ENCODE data around the gene EIF3D.

EIF3D gene

GRCh38 chr22:36560001-36560400 lies 31.0 kb upstream of the EIF3D start:
- POLR2A ChIA-PET, result no interaction called here
- CTCF ChIA-PET, result interaction anchor here (1.9 kb wide), 1 partner anchor 296 kb away, joined by 6 read pairs; no protein-coding TSS in a partner anchor
- no peak overlapping the region for H3K4me3 ChIP-seq (ENCODE audit: low read depth, low read length)
- DNase-seq (ENCODE audit: low read depth, low spot score), result no peak
- TF ChIP-seq CTCF (IDR thresholded peaks at IDR 0.05; ENCODE audit: insufficient read depth, low read length, missing control alignments), result no peak

GRCh38 chr22:36554098-36554497 lies 25.1 kb upstream of the EIF3D start:
- no peak overlapping the region for H3K4me3 ChIP-seq (ENCODE audit: low read depth, low read length)
- no peak for TF ChIP-seq CTCF (IDR thresholded peaks at IDR 0.05; ENCODE audit: insufficient read depth, low read length, missing control alignments)
- DNase-seq (ENCODE audit: low read depth, low spot score), result no peak
- CTCF ChIA-PET, result interaction anchor here (1.7 to 2.9 kb wide), 3 partner anchors 8 to 302 kb away, joined by 3 to 13 read pairs (median 5); no protein-coding TSS in a partner anchor
- POLR2A ChIA-PET, result no interaction called here

- TF ChIP-seq CTCF (IDR thresholded peaks at IDR 0.05; ENCODE audit: insufficient read depth, low read length, missing control alignments), result no peak
- ChIA-PET CTCF (interaction anchor here (0.6 to 2.8 kb wide), 5 partner anchors 9 to 305 kb away, joined by 3 to 18 read pairs (median 5); no protein-coding TSS in a partner anchor), POLR2A (interaction anchor here (0.9 kb wide), 1 partner anchor 223 kb away, joined by 5 read pairs; no protein-coding TSS in a partner anchor)
- no peak overlapping the region for H3K4me3 ChIP-seq (ENCODE audit: low read depth, low read length)
- no peak for DNase-seq (ENCODE audit: low read depth, low spot score)
These were observed 23.3 kb upstream of the EIF3D start for GRCh38 chr22:36552289-36552688.

GRCh38 chr22:36550701-36551495 lies 21.9 kb upstream of the EIF3D start:
- H3K4me3 ChIP-seq (ENCODE audit: low read depth, low read length), result no peak overlapping the region
- no peak for TF ChIP-seq CTCF (IDR thresholded peaks at IDR 0.05; ENCODE audit: insufficient read depth, low read length, missing control alignments)
- DNase-seq (ENCODE audit: low read depth, low spot score), result no peak
- ChIA-PET POLR2A (no interaction called here), CTCF (interaction anchor here (2.1 to 2.8 kb wide), 2 partner anchors 223 to 306 kb away, joined by 10 to 18 read pairs; no protein-coding TSS in a partner anchor)

GRCh38 chr22:36549033-36549432 lies 20.1 kb upstream of the EIF3D start:
- no peak for DNase-seq (ENCODE audit: low read depth, low spot score)
- POLR2A ChIA-PET, result no interaction called here
- CTCF ChIA-PET, result interaction anchor here (0.9 to 1.9 kb wide), 3 partner anchors 225 to 307 kb away, joined by 3 to 9 read pairs (median 4); no protein-coding TSS in a partner anchor

More at GRCh38 chr22:36549033-36549432, 20.1 kb upstream of the EIF3D start:
- no peak for TF ChIP-seq CTCF (IDR thresholded peaks at IDR 0.05; ENCODE audit: insufficient read depth, low read length, missing control alignments)
- H3K4me3 ChIP-seq (ENCODE audit: low read depth, low read length), result no peak overlapping the region
